ENCODE measurements around the gene SMIM14. TPM values are rescaled to one million over a fixed set of nuclear protein-coding genes. Genes with fewer than 3 reads are reported as not detected.
A peak's percentile ranks its signal among the peaks of the same experiment; 100 is the strongest.

SMIM14 gene
- total RNA-seq, 1 experiment from 2014 or later = 48.2 TPM

DNA sequence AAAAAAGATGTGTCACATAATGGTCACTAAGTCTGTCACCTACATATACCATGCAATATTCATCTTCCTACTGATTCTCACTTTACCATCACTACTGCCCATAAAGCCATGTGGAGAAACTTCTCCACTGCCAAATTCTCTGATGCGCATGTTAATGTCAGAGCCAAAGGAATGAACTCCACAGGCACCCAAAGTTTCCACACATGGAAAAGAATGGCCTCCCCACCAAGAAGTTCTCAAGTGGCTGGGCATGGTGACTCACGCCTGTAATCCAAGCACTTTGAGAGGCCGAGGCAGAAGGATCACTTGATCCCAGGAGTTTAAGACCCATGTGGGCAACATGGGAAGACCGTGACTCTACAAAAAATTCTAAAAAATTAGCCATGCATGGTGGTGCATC is 67.6 kb downstream of the SMIM14 start:
- Histone ChIP-seq H3K4me3 (ENCODE audit: low read depth in 2 of 2, low read length in 2 of 2) (no peak overlapping the region), H3K36me3 (ENCODE audit: control insufficient read depth, insufficient read depth, low read length) (no peaks in the 10 kb centered on the region), H3K4me1 (ENCODE audit: control insufficient read depth, insufficient read depth, low read length) (no peaks in the 10 kb centered on the region), H3K27ac (ENCODE audit: low read length) (no peak overlapping the region), H3K9me3 (ENCODE audit: control insufficient read depth, insufficient read depth, low read depth, low read length) (no peaks in the 10 kb centered on the region), H3K27me3 (ENCODE audit: control insufficient read depth, insufficient read depth, low read length) (no peaks in the 10 kb centered on the region)
- ChIA-PET POLR2A (no interaction called here), CTCF (no interaction called here)
- intact Hi-C loops (cut with micrococcal nuclease; ENCODE audit: unreplicated experiment) (no loop called here), in situ Hi-C loops (cut with HindIII; ENCODE audit: low pct_unique_long_range_greater_than_20kb, low sequenced_read_pairs) (no loop called here)
- TF ChIP-seq POLR2AphosphoS5 (IDR thresholded peaks at IDR 0.05; ENCODE audit: low read depth, low read length) (no peak), TCF7L2 (IDR thresholded peaks at IDR 0.05; ENCODE audit: low read depth, low read length) (no peak), SIN3A (IDR thresholded peaks at IDR 0.05; ENCODE audit: borderline replicate concordance, insufficient read depth, low read depth, low read length) (no peak)
- TF ChIP-seq, protein P1, sequence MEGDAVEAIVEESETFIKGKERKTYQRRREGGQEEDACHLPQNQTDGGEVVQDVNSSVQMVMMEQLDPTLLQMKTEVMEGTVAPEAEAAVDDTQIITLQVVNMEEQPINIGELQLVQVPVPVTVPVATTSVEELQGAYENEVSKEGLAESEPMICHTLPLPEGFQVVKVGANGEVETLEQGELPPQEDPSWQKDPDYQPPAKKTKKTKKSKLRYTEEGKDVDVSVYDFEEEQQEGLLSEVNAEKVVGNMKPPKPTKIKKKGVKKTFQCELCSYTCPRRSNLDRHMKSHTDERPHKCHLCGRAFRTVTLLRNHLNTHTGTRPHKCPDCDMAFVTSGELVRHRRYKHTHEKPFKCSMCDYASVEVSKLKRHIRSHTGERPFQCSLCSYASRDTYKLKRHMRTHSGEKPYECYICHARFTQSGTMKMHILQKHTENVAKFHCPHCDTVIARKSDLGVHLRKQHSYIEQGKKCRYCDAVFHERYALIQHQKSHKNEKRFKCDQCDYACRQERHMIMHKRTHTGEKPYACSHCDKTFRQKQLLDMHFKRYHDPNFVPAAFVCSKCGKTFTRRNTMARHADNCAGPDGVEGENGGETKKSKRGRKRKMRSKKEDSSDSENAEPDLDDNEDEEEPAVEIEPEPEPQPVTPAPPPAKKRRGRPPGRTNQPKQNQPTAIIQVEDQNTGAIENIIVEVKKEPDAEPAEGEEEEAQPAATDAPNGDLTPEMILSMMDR (IDR thresholded peaks at IDR 0.05) = no peak
- TF ChIP-seq, protein P2, sequence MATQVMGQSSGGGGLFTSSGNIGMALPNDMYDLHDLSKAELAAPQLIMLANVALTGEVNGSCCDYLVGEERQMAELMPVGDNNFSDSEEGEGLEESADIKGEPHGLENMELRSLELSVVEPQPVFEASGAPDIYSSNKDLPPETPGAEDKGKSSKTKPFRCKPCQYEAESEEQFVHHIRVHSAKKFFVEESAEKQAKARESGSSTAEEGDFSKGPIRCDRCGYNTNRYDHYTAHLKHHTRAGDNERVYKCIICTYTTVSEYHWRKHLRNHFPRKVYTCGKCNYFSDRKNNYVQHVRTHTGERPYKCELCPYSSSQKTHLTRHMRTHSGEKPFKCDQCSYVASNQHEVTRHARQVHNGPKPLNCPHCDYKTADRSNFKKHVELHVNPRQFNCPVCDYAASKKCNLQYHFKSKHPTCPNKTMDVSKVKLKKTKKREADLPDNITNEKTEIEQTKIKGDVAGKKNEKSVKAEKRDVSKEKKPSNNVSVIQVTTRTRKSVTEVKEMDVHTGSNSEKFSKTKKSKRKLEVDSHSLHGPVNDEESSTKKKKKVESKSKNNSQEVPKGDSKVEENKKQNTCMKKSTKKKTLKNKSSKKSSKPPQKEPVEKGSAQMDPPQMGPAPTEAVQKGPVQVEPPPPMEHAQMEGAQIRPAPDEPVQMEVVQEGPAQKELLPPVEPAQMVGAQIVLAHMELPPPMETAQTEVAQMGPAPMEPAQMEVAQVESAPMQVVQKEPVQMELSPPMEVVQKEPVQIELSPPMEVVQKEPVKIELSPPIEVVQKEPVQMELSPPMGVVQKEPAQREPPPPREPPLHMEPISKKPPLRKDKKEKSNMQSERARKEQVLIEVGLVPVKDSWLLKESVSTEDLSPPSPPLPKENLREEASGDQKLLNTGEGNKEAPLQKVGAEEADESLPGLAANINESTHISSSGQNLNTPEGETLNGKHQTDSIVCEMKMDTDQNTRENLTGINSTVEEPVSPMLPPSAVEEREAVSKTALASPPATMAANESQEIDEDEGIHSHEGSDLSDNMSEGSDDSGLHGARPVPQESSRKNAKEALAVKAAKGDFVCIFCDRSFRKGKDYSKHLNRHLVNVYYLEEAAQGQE (IDR thresholded peaks at IDR 0.05; ENCODE audit: insufficient read depth in 1 of 2, low read depth in 2 of 2, low read length in 1 of 2) = no peak
- no TSS peak for BruUV-seq (replicated peaks)
- ATAC-seq (no peak), DNase-seq (ENCODE audit: low read depth, low spot score) (no peak)

DNA sequence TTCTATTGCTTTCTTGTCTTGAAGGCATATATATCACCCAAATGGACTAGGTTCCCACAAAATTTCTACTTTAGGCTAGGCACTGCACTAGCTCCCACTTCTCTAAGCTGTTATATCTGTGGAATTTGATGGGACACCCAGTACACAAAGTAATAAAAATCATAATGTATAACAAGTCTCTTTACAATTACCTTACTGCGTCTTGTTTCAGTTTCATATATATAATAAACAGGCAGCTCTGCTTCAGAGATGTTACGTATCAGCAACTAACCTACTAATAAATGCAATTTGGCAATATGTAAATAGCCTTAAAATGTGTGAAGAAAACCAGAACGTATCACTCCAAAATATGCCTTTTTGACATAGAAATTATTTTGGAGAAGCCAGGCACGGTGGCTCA is 69.5 kb downstream of the SMIM14 start:
- peak overlapping the region; percentile 7; the same call in 1 of the 2 replicates for H3K27ac ChIP-seq (ENCODE audit: low read length)
- H3K36me3 ChIP-seq (ENCODE audit: control insufficient read depth, insufficient read depth, low read length) = no peaks in the 10 kb centered on the region
- intact Hi-C loops (cut with micrococcal nuclease; ENCODE audit: unreplicated experiment) (no loop called here), in situ Hi-C loops (cut with HindIII; ENCODE audit: low pct_unique_long_range_greater_than_20kb, low sequenced_read_pairs) (no loop called here)
- no TSS peak for BruUV-seq (replicated peaks)
- CTCF ChIA-PET = interaction anchor here (1.7 kb wide), 1 partner anchor 100 kb away, joined by 3 read pairs; no protein-coding TSS in a partner anchor
- ATAC-seq (no peak), DNase-seq (ENCODE audit: low read depth, low spot score) (no peak)
- H3K4me1 ChIP-seq (ENCODE audit: control insufficient read depth, insufficient read depth, low read length) = no peaks in the 10 kb centered on the region
- H3K9me3 ChIP-seq (ENCODE audit: control insufficient read depth, insufficient read depth, low read depth, low read length) = no peaks in the 10 kb centered on the region
- POLR2A ChIA-PET = no interaction called here
- no peak overlapping the region for H3K4me3 ChIP-seq (ENCODE audit: low read depth in 2 of 2, low read length in 2 of 2)
- H3K27me3 ChIP-seq (ENCODE audit: control insufficient read depth, insufficient read depth, low read length) = no peaks in the 10 kb centered on the region
- TF ChIP-seq POLR2AphosphoS5 (IDR thresholded peaks at IDR 0.05; ENCODE audit: low read depth, low read length) = no peak
- TF ChIP-seq TCF7L2 (IDR thresholded peaks at IDR 0.05; ENCODE audit: low read depth, low read length) = no peak
- TF ChIP-seq, protein P1 (IDR thresholded peaks at IDR 0.05) = no peak
- TF ChIP-seq, protein P2 (IDR thresholded peaks at IDR 0.05; ENCODE audit: insufficient read depth in 1 of 2, low read depth in 2 of 2, low read length in 1 of 2) = no peak
- TF ChIP-seq SIN3A (IDR thresholded peaks at IDR 0.05; ENCODE audit: borderline replicate concordance, insufficient read depth, low read depth, low read length) = no peak
